GM21786 (cell line): ENCODE results near the gene TPRG1L.

Source experiments
- ATAC-seq: cut with Tn5 transposase; IDR thresholded peaks from one replicate; pipeline ENCODE4 v1.9.1; 2021; ENCODE audit not compliant: unreplicated experiment

The TPRG1L gene

GRCh38 chr1:3593745-3594144 is 31.1 kb upstream of the TPRG1L start:
- no peak for ATAC-seq

- no peak for ATAC-seq
These were observed 30.0 kb upstream of the TPRG1L start for GRCh38 chr1:3594706-3595377.

- no peak for ATAC-seq
These were observed 28.9 kb upstream of the TPRG1L start for GRCh38 chr1:3595949-3596348.

GRCh38 chr1:3596663-3597598 is 27.9 kb upstream of the TPRG1L start:
- no peak for ATAC-seq

GRCh38 chr1:3597599-3597964 is 27.2 kb upstream of the TPRG1L start:
- ATAC-seq = no peak

GRCh38 chr1:3598051-3598491 is 26.7 kb upstream of the TPRG1L start:
- no peak for ATAC-seq

- ATAC-seq = no peak
These were observed 26.1 kb upstream of the TPRG1L start for GRCh38 chr1:3598522-3599285.

GRCh38 chr1:3599286-3599811 is 25.5 kb upstream of the TPRG1L start:
- no peak for ATAC-seq

- no peak for ATAC-seq
These were observed 25.0 kb upstream of the TPRG1L start for GRCh38 chr1:3599816-3600215.

- no peak for ATAC-seq
These were observed 24.5 kb upstream of the TPRG1L start for GRCh38 chr1:3600354-3600753.

- ATAC-seq = no peak
These were observed 23.1 kb upstream of the TPRG1L start for GRCh38 chr1:3601743-3602142.

- no peak for ATAC-seq
These were observed 22.4 kb upstream of the TPRG1L start for GRCh38 chr1:3602375-3602774.

- ATAC-seq = no peak
These were observed 21.7 kb upstream of the TPRG1L start for GRCh38 chr1:3603156-3603555.

GRCh38 chr1:3603571-3604467 is 21.0 kb upstream of the TPRG1L start:
- no peak for ATAC-seq

- ATAC-seq = no peak
These were observed 20.3 kb upstream of the TPRG1L start for GRCh38 chr1:3604468-3604974.

- no peak for ATAC-seq
These were observed 19.6 kb upstream of the TPRG1L start for GRCh38 chr1:3604997-3605823.

GRCh38 chr1:3606779-3607702 is 17.8 kb upstream of the TPRG1L start:
- no peak for ATAC-seq

GRCh38 chr1:3607703-3608065 is 17.1 kb upstream of the TPRG1L start:
- no peak for ATAC-seq
